K562 (cell line): ENCODE measurements around the gene SIAE. TPM values are rescaled to one million over a fixed set of nuclear protein-coding genes. Genes with fewer than 3 reads are reported as not detected.

Experiments
- ATAC-seq: fragments of 200-7000 bp; cut with Tn5 transposase; 3 replicates; pipeline ENCODE4 v1.9.1; 2020; ENCODE audit warnings: moderate library complexity
- BruUV-seq: library from RNA; stranded (reverse); fragments of 400-500 nt; replicated peaks from 2 replicates; lab custom pipeline; 2021; lab: Mats Ljungman, UMichigan
- CTCF ChIA-PET: fragments of 300-600 bp; formaldehyde crosslinking; extraction: SDS; loops from one replicate; lab custom pipeline; 2021; ENCODE audit warnings: low intra/inter-chr PET ratio; lab: Yijun Ruan, JAX
- POLR2A ChIA-PET: fragments of 300-600, 350-650 bp; sonication (Branson Sonifier 250); formaldehyde crosslinking; extraction: SDS; loops from one replicate; lab custom pipeline; 2021; ENCODE audit warnings: antibody characterized with exemption, inconsistent platforms; lab: Yijun Ruan, JAX
- DNase-seq, 4 experiments: peaks; one replicate each; pipeline versions ENCODE4 v3.0.0 to v3.0.0-alpha.2; 2011 to 2018; ENCODE audit warnings: low spot score in 3 of 4, mixed read lengths in 3 of 4; ENCODE audit errors: extremely low read depth in 1 of 4
- FAIRE-seq: peaks from 2 replicates; lab custom pipeline; 2011; peaks lifted over from hg19 to GRCh38; lab: Jason Lieb, UNC
- H2AFZ ChIP-seq: 2 replicates; pipeline ENCODE4 v1.6.0; 2011; ENCODE audit warnings: low read depth, low read length, control low read depth, inconsistent platforms
- H3K27ac ChIP-seq: fragments of 200-600 bp; 3 replicates; pipeline ENCODE4 v1.8.0; 2011; ENCODE audit warnings: low read depth, mild to moderate bottlenecking, control low read depth, inconsistent platforms, low read length, moderate library complexity, mixed read lengths; ENCODE audit errors: extremely low read depth
- H3K27me3 ChIP-seq, 2 experiments: fragments of 300-600 bp in 1 of 2; 2 replicates in 1 of 2; 3 replicates in 1 of 2; pipeline versions ENCODE4 v1.6.0 to v1.8.0; 2011; ENCODE audit warnings: inconsistent platforms in 2 of 2, low read length in 2 of 2, mild to moderate bottlenecking in 1 of 2, mixed read lengths in 1 of 2, moderate library complexity in 1 of 2; ENCODE audit not compliant: control insufficient read depth in 2 of 2, insufficient read depth in 2 of 2
- H3K36me3 ChIP-seq: fragments of 300-600 bp; 3 replicates; pipeline ENCODE4 v1.8.0; 2011; ENCODE audit warnings: mild to moderate bottlenecking, low read length, inconsistent platforms; ENCODE audit not compliant: control insufficient read depth, insufficient read depth
- H3K4me1 ChIP-seq, 2 experiments: fragments of 200-600 bp in 1 of 2; replicated peaks in 1 of 2; 2 replicates in 1 of 2; 3 replicates in 1 of 2; pipeline versions ENCODE4 v1.5.1 to v1.8.0; 2011; ENCODE audit warnings: inconsistent platforms in 2 of 2, low read length in 2 of 2, mild to moderate bottlenecking in 1 of 2, mixed read lengths in 1 of 2, moderate library complexity in 1 of 2; ENCODE audit not compliant: control insufficient read depth in 2 of 2, insufficient read depth in 2 of 2
- H3K4me2 ChIP-seq: 2 replicates; pipeline ENCODE4 v1.6.1; 2011; ENCODE audit warnings: low read length, control low read depth, inconsistent platforms, mixed read lengths; ENCODE audit not compliant: insufficient read depth
- H3K4me3 ChIP-seq: fragments of 200-600 bp; sonication (generic), shearing (Covaris generic); 2 replicates; pipeline ENCODE4 v1.5.1; 2016; ENCODE audit warnings: control low read depth, inconsistent platforms
- H3K79me2 ChIP-seq: fragments of 200-600 bp; 3 replicates; pipeline ENCODE4 v1.8.0; 2011; ENCODE audit warnings: low read length, inconsistent platforms; ENCODE audit not compliant: control insufficient read depth, insufficient read depth
- H3K9ac ChIP-seq, 2 experiments: 2 replicates each; pipeline versions ENCODE4 v1.6.0 to v1.6.1; 2011; ENCODE audit warnings: low read depth in 2 of 2, low read length in 2 of 2, control low read depth in 1 of 2, inconsistent platforms in 1 of 2, mild to moderate bottlenecking in 1 of 2, mixed read lengths in 1 of 2; ENCODE audit not compliant: insufficient read depth in 1 of 2
- H3K9me1 ChIP-seq: one replicate; pipeline ENCODE4 v1.6.0; 2011; ENCODE audit warnings: inconsistent platforms, mild to moderate bottlenecking, low read length, moderate library complexity; ENCODE audit not compliant: control insufficient read depth, insufficient read depth
- H3K9me3 ChIP-seq: replicated peaks from 2 replicates; pipeline ENCODE4 v1.5.1; 2011; ENCODE audit warnings: low read depth, low read length, inconsistent platforms; ENCODE audit not compliant: control insufficient read depth, insufficient read depth
- H4K20me1 ChIP-seq: replicated peaks from 2 replicates; pipeline ENCODE4 v1.6.1; 2011; ENCODE audit warnings: low read length, inconsistent platforms, mixed read lengths; ENCODE audit not compliant: control insufficient read depth, insufficient read depth
- CEBPG ChIP-seq, 3 experiments: fragments of 200-800 bp in 1 of 3; sonication (Bioruptor generic) in 1 of 3; sonication (generic) in 1 of 3; formaldehyde crosslinking in 1 of 3; IDR thresholded peaks in 2 of 3; conservative IDR thresholded peaks in 1 of 3; 2 replicates each; pipeline versions ENCODE4 v1.6.1 to v1.8.0; 2016 to 2022; ENCODE audit warnings: missing compliant biosample characterization in 2 of 3, missing genetic modification characterization in 2 of 3, mild to moderate bottlenecking in 1 of 3, missing genetic modification reagents in 1 of 3
- FOXA1 ChIP-seq: fragments of 450-650 bp; IDR thresholded peaks from 2 replicates; pipeline ENCODE4 v1.6.1; 2016; ENCODE audit warnings: mild to moderate bottlenecking, borderline replicate concordance
- OTX1 ChIP-seq: fragments of 450-650 bp; formaldehyde crosslinking; IDR thresholded peaks from 2 replicates; pipeline ENCODE4 v1.4.0; 2022; ENCODE audit warnings: mild to moderate bottlenecking
- TAF15 ChIP-seq: fragments of 200-400 bp; formaldehyde crosslinking; IDR thresholded peaks from 2 replicates; pipeline ENCODE4 v1.6.1; 2017; ENCODE audit warnings: mild to moderate bottlenecking, low read depth, low read length, moderate library complexity
- TCF7L2 ChIP-seq: fragments of 150-350 bp; IDR thresholded peaks from 2 replicates; pipeline ENCODE4 v1.6.1; 2016; ENCODE audit warnings: low read depth, mild to moderate bottlenecking, low read length, moderate library complexity
- ZNF655 ChIP-seq: fragments of 250-450 bp; sonication (Bioruptor Pico); IDR thresholded peaks from 2 replicates; pipeline ENCODE4 v1.5.0; 2021
- ZNF76 ChIP-seq: fragments of 250-450 bp; sonication (Bioruptor Pico); IDR thresholded peaks from 2 replicates; pipeline ENCODE4 v1.4.0; 2020; ENCODE audit warnings: mild to moderate bottlenecking, moderate library complexity, borderline replicate concordance
- WGBS: fragments of 100-300 bp; shearing (Covaris generic); methylation state at CpG from one replicate; pipeline ENCODE4 v1.1.6; 2016; ENCODE audit warnings: low coverage, mixed read lengths; ENCODE audit not compliant: insufficient coverage; ENCODE audit errors: missing lambda C conversion rate; 5-methylcytosine and 5-hydroxymethylcytosine counted together
- in situ Hi-C: fragments of 300-500 bp; cut with MboI; formaldehyde crosslinking; loops from 4 replicates; pipeline ENCODE4 v1.15.0; 2018; ENCODE audit warnings: inconsistent platforms, mixed read lengths
- intact Hi-C: fragments of 100-400 bp; cut with micrococcal nuclease; formaldehyde crosslinking; loops from 2 replicates; pipeline ENCODE4 v1.14.2; 2022
- polyA plus RNA-seq, 8 experiments: library from polyadenylated mRNA; depleted of rRNA in 4 of 8; stranded (reverse) in 5 of 8; unstranded in 3 of 8; fragments of >200 nt; fragmentation: Nextera tagmentation in 2 of 8; fragmentation: Illumina TruSeq in 1 of 8; extraction: Ambion mirVana in 2 of 8; extraction: Trizol in 1 of 8; gene quantifications; 2 replicates each; pipeline versions ENCODE4 v1.2.1 to v1.2.3, GENCODE V29; 2011 to 2014; ENCODE audit warnings: inconsistent platforms in 1 of 8, missing spikeins in 1 of 8
- total RNA-seq, 7 experiments: library from RNA; depleted of rRNA in 6 of 7; stranded (reverse); fragments of >200 nt in 6 of 7; fragmentation: Illumina TruSeq in 2 of 7; extraction: Trizol in 2 of 7; gene quantifications; 2 replicates each; pipeline versions ENCODE4 v1.2.1 to v1.2.3, GENCODE V29; 2011 to 2021; ENCODE audit warnings: low replicate concordance in 1 of 7

Gene SIAE
- total and polyA plus RNA-seq, 9 of the 15 experiments (the other 6 are each of a cell fraction or from before 2014, with no cell fraction given): 0.89 to 9.6 (median 3.7) TPM

DNA sequence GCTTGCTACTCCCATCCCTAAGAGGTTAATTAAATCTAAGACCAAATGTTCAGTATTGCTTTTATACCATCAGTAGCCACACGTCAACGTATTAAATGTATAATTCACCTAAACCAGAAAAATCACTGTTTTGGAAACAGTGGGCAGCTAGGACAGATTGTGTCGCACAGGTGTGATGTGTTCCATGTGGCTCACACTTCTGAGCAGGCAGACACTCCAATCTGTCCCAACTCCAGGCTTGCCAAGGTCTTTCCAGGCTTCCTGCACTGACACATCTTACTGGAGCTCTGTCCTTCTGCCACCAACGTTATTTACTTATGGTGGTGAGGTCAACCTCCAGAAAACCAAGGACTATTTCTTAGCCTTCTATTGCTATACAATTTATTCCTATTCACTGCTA is 11.4 kb downstream of the SIAE start:
- CTCF ChIA-PET: no interaction called here
- no TSS peak for BruUV-seq
- no peaks in the 10 kb centered on the region for H3K27me3 ChIP-seq

More for the DNA sequence above, 11.4 kb downstream of the SIAE start:
- Histone ChIP-seq H3K4me1 (peaks cover 0 to 2% of the 10 kb centered on the region in 2 experiments; a peak in 2 of 5 replicates), H3K9ac (no peak overlapping the region), H4K20me1 (no peaks in the 10 kb centered on the region), H3K9me3 (no peaks in the 10 kb centered on the region), H3K4me2 (no peak overlapping the region), H3K9me1 (no peaks in the 10 kb centered on the region), H3K36me3 (no peaks in the 10 kb centered on the region), H2AFZ (no peak overlapping the region), H3K79me2 (no peaks in the 10 kb centered on the region), H3K27ac (no peak overlapping the region), H3K4me3 (no peak overlapping the region)
- FAIRE-seq: no peak
- 37% methylated on average over 4 of the region's 4 CpGs for WGBS
- no peak for ATAC-seq
- intact Hi-C loops: no loop called here
- DNase-seq: no peak
- TF ChIP-seq ZNF655 (no peak), TAF15 (no peak), CEBPG (CRISPR knock-in tag; IDR thresholded peaks at IDR 0.05) (no peak), CEBPG (tag; conservative IDR thresholded peaks at IDR 0.05 in 1 of 2, IDR thresholded peaks at IDR 0.05 in 1 of 2) (no peak), ZNF76 (no peak), TCF7L2 (no peak), OTX1 (CRISPR knock-in tag) (no peak), FOXA1 (no peak)
- in situ Hi-C loops: no loop called here
- POLR2A ChIA-PET: interaction anchor here (0.7 kb wide), 1 partner anchor 208 kb away, joined by 3 read pairs; no protein-coding TSS in a partner anchor
